Measurements from ENCODE around the gene IL10RB.

The IL10RB gene

DNA sequence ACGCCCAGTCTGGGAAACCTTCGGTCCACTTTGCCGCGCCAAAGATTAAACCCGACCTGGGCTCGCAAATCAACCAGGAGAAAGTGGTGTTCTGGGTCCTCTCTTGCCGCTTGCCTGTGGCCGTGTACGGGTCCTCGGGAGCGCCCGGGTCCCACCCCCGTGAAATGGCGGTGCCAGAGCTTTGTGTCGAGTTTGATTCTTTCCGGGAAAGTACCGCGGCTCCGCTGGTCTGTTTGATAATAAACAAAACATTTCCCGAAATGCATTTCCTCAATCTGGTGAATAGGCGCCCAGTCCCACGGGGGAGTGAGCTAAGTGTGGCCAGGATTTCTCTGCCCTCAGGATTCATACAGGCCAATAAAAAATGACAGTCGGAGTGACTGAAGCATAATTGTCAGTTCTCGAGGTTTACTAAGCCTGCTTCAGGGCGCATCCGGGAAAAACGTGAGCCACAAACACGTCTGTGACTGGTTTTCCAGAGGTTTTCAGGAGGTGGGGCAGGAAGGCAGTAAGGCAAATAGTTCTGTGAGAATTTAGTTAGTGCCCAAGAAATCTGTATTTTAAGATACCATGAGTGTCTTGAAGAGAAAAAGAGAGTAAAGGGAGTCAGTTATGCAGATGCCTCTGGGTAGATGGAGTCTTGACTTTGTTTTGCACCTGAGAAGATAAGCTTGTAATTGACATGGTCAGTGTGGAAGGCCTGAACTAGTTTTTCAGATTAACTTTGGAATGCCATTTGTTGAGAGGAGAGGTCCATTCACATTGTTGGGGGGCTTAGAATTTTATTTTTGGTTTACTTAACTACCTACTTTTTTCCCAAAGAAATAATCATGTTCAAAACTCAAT, 59.3 kb downstream of the IL10RB start:
- TF ChIP-seq, protein P1, sequence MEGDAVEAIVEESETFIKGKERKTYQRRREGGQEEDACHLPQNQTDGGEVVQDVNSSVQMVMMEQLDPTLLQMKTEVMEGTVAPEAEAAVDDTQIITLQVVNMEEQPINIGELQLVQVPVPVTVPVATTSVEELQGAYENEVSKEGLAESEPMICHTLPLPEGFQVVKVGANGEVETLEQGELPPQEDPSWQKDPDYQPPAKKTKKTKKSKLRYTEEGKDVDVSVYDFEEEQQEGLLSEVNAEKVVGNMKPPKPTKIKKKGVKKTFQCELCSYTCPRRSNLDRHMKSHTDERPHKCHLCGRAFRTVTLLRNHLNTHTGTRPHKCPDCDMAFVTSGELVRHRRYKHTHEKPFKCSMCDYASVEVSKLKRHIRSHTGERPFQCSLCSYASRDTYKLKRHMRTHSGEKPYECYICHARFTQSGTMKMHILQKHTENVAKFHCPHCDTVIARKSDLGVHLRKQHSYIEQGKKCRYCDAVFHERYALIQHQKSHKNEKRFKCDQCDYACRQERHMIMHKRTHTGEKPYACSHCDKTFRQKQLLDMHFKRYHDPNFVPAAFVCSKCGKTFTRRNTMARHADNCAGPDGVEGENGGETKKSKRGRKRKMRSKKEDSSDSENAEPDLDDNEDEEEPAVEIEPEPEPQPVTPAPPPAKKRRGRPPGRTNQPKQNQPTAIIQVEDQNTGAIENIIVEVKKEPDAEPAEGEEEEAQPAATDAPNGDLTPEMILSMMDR (IDR thresholded peaks at IDR 0.05), result no peak

DNA sequence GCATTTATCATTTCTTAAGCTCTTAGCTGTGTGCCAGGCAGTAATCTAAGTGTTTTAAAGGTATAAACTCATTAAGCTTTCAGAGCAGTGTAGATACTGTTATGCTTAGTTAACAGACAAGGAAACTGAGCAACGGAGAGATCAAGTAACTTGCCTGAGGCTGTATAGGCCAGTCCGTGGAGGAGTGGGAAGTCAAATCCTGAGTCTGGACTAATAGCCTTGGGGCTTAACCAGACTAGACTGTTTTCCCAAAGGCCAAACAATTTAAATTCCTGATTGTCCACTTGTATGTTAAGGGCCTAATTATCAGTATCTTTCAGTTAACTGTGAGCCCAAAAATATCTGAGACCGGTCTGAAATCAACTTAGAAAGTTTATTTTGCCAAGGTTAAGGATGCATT, 61.2 kb downstream of the IL10RB start:
- TF ChIP-seq, protein P1 (IDR thresholded peaks at IDR 0.05), result no peak

DNA sequence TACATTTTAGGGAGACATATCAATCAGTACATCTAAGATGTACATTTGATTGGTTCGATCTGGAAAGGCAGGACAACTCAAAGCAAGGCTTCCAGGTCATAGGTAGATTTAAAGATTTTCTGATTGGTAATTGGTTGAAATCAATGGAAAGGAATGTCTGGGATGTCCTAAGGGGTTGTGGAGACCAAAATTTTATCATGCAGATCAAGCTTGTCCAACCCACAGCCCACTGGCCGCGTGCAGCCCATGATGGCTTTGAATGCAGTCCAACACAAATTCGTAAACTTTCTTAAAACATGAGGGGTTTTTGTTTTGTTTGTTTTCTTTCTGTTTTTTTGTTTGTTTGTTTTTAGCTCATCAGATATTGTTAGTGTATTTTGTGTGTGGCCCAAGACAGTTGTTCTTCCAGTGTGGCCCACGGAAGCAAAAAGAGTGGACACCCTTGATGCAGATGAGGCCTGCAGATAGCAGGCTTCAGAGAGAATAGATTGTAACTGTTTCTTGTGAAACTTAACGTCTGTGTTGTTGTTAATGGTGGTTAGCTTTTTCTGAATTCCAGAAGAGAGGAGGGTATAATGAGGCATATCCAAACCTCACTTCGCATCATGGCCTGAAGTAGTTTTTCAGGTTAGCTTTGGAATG, 61.7 kb downstream of the IL10RB start:
- TF ChIP-seq, protein P1 (IDR thresholded peaks at IDR 0.05), result no peak

DNA sequence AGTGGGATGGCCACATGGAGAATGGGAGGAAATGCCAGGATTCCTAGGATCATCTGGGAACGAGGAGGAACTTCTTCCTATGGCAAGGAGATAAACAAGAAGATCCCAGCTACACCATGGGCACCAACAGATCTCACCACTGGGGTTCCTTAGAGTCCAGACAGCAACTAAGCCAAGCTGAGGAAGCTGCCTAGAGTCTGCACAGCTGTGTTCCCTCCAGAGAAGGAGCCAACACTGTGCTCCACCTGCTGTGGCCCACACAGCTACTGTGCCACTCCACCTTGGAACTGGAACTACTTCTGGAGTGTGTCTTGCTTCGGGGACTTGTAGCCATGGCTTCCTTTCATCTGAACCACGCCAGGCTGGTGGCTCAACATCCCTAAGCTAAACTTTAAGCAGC, 64.6 kb downstream of the IL10RB start:
- TF ChIP-seq, protein P1 (IDR thresholded peaks at IDR 0.05), result no peak

DNA sequence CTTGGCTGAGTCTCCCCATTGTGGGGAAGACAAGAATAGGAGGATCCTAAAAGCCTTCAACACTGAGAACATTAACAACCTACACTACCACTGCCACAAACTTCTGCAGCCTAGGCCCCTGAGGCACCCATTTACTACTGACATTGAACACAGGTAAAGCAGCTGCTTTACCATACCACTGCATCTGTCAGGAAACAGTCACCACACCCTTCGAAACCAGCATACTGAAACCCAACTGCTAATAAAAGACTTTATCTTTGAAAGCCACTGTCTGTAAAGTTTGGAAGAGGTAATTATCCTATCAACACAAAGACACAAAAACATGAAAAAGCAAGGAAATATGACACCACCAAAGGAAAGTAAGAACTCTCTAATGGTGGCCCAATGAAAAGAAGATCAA, 66.0 kb downstream of the IL10RB start:
- TF ChIP-seq, protein P1 (IDR thresholded peaks at IDR 0.05), result no peak

DNA sequence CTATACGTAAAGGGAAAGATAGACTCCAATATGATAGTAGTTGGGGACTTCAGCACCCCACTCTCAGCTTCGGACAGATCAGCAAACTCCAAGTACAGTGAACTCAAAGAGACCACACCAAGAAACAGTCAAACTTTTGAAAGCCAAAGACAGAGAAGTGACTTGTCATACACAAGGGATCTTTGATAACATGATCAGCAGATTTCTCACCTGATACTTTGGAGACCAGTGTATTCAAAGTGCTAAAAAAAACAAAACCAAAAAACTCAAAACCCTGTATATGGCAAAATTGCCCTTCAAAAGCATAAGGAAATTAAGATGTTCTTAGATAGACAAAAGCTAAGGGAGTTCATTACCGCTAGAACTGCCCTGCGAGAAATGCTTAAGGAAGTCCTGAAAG, 68.0 kb downstream of the IL10RB start:
- TF ChIP-seq, protein P1 (IDR thresholded peaks at IDR 0.05), result no peak

DNA sequence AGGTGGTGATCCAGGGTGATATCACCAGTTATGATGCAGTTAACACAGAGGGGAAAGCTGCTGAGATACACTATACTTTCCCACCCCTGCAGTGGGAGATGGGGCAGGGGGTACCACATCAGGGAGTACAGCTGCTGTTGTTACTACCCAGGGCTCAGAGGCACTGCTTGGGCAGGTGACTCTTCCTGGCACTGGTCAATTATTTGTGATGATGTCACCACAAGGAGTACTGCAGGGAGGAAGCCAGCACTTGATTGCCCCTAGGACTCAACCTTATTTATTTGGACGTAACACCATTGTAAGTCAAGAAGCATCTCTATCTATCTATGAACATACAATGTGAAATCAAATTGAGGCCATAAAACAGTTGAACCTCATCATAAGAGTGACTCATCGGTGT, 68.7 kb downstream of the IL10RB start:
- TF ChIP-seq, protein P1 (IDR thresholded peaks at IDR 0.05), result no peak

All from LNCAP (cell line).